Ishikawa (cell line): ENCODE measurements around the gene PPP1CB.

Experiments
- EGR1 ChIP-seq: IDR thresholded peaks from 2 replicates; pipeline ENCODE4 v1.6.1; 2012
- EP300 ChIP-seq: IDR thresholded peaks from 2 replicates; pipeline ENCODE4 v1.6.1; 2012; ENCODE audit warnings: borderline replicate concordance
- FOXM1 ChIP-seq: IDR thresholded peaks from 2 replicates; pipeline ENCODE4 v1.6.1; 2012; ENCODE audit warnings: low read depth, borderline replicate concordance
- MAX ChIP-seq: IDR thresholded peaks from 2 replicates; pipeline ENCODE4 v1.6.1; 2012
- REST ChIP-seq: IDR thresholded peaks from 2 replicates; pipeline ENCODE4 v1.6.1; 2012; ENCODE audit warnings: low read depth, mild to moderate bottlenecking
- TAF1 ChIP-seq: IDR thresholded peaks from 2 replicates; pipeline ENCODE4 v1.6.1; 2012; ENCODE audit warnings: low read depth, mild to moderate bottlenecking
- YY1 ChIP-seq: IDR thresholded peaks from 2 replicates; pipeline ENCODE4 v1.6.1; 2012; ENCODE audit warnings: low read depth

GRCh38 chr2:28749526-28749925 lies 2.1 kb upstream of the PPP1CB start:
- TF ChIP-seq TAF1, result no peak
- no peak for TF ChIP-seq MAX
- no peak for TF ChIP-seq EGR1
- TF ChIP-seq FOXM1, result no peak
- TF ChIP-seq REST, result no peak
- no peak for TF ChIP-seq YY1
- TF ChIP-seq EP300, result no peak
